Ovary (tissue), 9 donors: ENCODE data around the gene TOP3A. TPM values are rescaled to one million over a fixed set of nuclear protein-coding genes. Genes with fewer than 3 reads are reported as not detected.
"Not testable (repeated sequence)": the region's sequence is repeated elsewhere in the genome, so short reads cannot be mapped to it uniquely, and the experiment has no call there.

Source experiments
- DNase-seq, 5 donors: peaks; one replicate each; pipeline ENCODE4 v3.0.0-alpha.2; 2019 to 2020
- H3K27ac ChIP-seq, 2 donors: fragments of 200-600 bp; one replicate each; pipeline versions ENCODE4 v1.5.1 to v1.8.0; 2019 to 2022
- H3K27me3 ChIP-seq: fragments of 200-600 bp; one replicate; pipeline ENCODE4 v1.8.0; 2022
- H3K36me3 ChIP-seq: fragments of 200-600 bp; sonication (generic); one replicate; pipeline ENCODE4 v1.5.1; 2019
- H3K4me1 ChIP-seq: one replicate; pipeline ENCODE4 v1.8.1; 2013; ENCODE audit warnings: mild to moderate bottlenecking, moderate library complexity; ENCODE audit not compliant: insufficient read depth
- H3K4me3 ChIP-seq: fragments of 200-600 bp; sonication (generic); one replicate; pipeline ENCODE4 v1.5.1; 2017
- H3K9me3 ChIP-seq, 2 donors: fragments of 200-600 bp in 1 of 2; sonication (generic) in 1 of 2; one replicate each; pipeline versions ENCODE4 v1.5.1 to v1.8.1; 2013 to 2019; ENCODE audit warnings: mild to moderate bottlenecking in 1 of 2, moderate library complexity in 1 of 2
- CTCF ChIP-seq, 3 donors: fragments of 450-650 bp in 2 of 3; fragments of 200-600 bp in 1 of 3; IDR thresholded peaks; one replicate each; pipeline versions ENCODE4 v1.5.1 to v1.8.0; 2016 to 2022; ENCODE audit warnings: antibody characterized with exemption in 3 of 3, mild to moderate bottlenecking in 1 of 3
- EP300 ChIP-seq: sonication (generic); formaldehyde crosslinking; IDR thresholded peaks from one replicate; pipeline ENCODE4 v1.6.1; 2017; ENCODE audit warnings: antibody characterized with exemption
- POLR2A ChIP-seq: fragments of 450-650 bp; IDR thresholded peaks from one replicate; pipeline ENCODE4 v1.6.1; 2017; ENCODE audit warnings: antibody characterized with exemption, mild to moderate bottlenecking, moderate library complexity
- WGBS, 3 donors: extraction: QIAGEN DNeasy Blood & Tissue Kit in 1 of 3; methylation state at CpG; one replicate each; pipeline versions ENCODE4 v1.1.5 to v1.1.7; 2013 to 2017; 5-methylcytosine and 5-hydroxymethylcytosine counted together
- intact Hi-C, 4 donors: fragments of 100-400 bp; cut with DNase I; formaldehyde crosslinking; loops; one replicate each; pipeline versions ENCODE4 v1.11.0 to v1.15.1; 2022 to 2023
- polyA plus RNA-seq, 2 donors: library from polyadenylated mRNA; stranded (reverse); fragments of 200-250 nt in 1 of 2; fragments of 350-450 nt in 1 of 2; fragmentation: Illumina TruSeq in 1 of 2; extraction: RNeasy Lipid Tissue Mini Kit (QIAGEN cat#74804) in 1 of 2; gene quantifications; one replicate each; pipeline ENCODE4 v1.2.3, GENCODE V29; 2013 to 2014
- total RNA-seq, 7 donors: library from RNA; depleted of rRNA in 2 of 7; stranded (reverse); fragments of >200 nt in 2 of 7; fragmentation: NEBNext Ultra II Directional in 3 of 7; extraction: Animal tissue kit (Norgen Biotek cat#: 25700) in 3 of 7; gene quantifications; one replicate each; pipeline versions ENCODE4 v1.1.0 to v1.2.4, GENCODE V29; 2016 to 2023
- donor health status: DM: no; HTN: no; CAD: no; lungs with moderate emphysema.
- donor health status: DM: no; HTN: no; CAD: no.
- donor health status: Bipolar disorder and iron deficiency.
- donor health status: DM: yes; HTN: yes; CAD: no.
- donor health status: DM: no; HTN: no; CAD: no.
- donor health status: DM: yes; HTN: yes; CAD: no.

TOP3A gene
- total and polyA plus RNA-seq, 9 donors = 12.6 to 35.7 (median 21.3) TPM

GRCh38 chr17:18315562-18315922 is 748 bp upstream of the TOP3A start:
- peak overlapping the region; percentile 65 for H3K4me3 ChIP-seq
- DNase-seq = peak in 1 of 5 donors; percentile 25
- WGBS, 3 donors = 4 to 10% (median 9%) methylated on average over 18 of the region's 18 CpGs
- intact Hi-C loops = no loop called here
- H3K27me3 ChIP-seq = no peaks in the 10 kb centered on the region
- H3K4me1 ChIP-seq = peaks cover 20% of the 10 kb centered on the region
- no peaks in the 10 kb centered on the region for H3K9me3 ChIP-seq
- H3K27ac ChIP-seq = peak overlapping the region; percentile 54 to 73
- TF ChIP-seq EP300 (no peak), CTCF (IDR thresholded peaks at IDR 0.05) (no peak), POLR2A (no peak)
- no peaks in the 10 kb centered on the region for H3K36me3 ChIP-seq

GRCh38 chr17:18314059-18314730 is 599 bp downstream of the TOP3A start:
- H3K9me3 ChIP-seq = no peaks in the 10 kb centered on the region
- H3K4me3 ChIP-seq = peak overlapping the region; percentile 65
- H3K27me3 ChIP-seq = no peaks in the 10 kb centered on the region
- TF ChIP-seq POLR2A (no peak), EP300 (no peak), CTCF (IDR thresholded peaks at IDR 0.05) (no peak)
- peaks cover 20% of the 10 kb centered on the region for H3K4me1 ChIP-seq
- H3K36me3 ChIP-seq = no peaks in the 10 kb centered on the region
- peak overlapping the region in 1 of 2 donors; percentile 54 for H3K27ac ChIP-seq
- intact Hi-C loops = no loop called here
- WGBS, 3 donors = 0 to 1% (median 0%) methylated on average over 38 to 39 of the region's 39 CpGs
- DNase-seq = peak in 2 of 5 donors; percentile 27 to 35

- intact Hi-C loops = no loop called here
- Histone ChIP-seq H3K36me3 (no peaks in the 10 kb centered on the region), H3K4me1 (peaks cover 7% of the 10 kb centered on the region), H3K4me3 (no peak overlapping the region), H3K9me3 (no peaks in the 10 kb centered on the region), H3K27ac (no peak overlapping the region), H3K27me3 (no peaks in the 10 kb centered on the region)
- DNase-seq = no peak
- WGBS, 3 donors = 93 to 95% (median 94%) methylated on average over 4 of the region's 4 CpGs
- TF ChIP-seq EP300 = no peak
- no peak for TF ChIP-seq CTCF (IDR thresholded peaks at IDR 0.05)
- TF ChIP-seq POLR2A = no peak
These were observed 5.6 kb downstream of the TOP3A start for GRCh38 chr17:18309202-18309601.

- H3K27me3 ChIP-seq, intact Hi-C loops, H3K9me3 ChIP-seq, H3K27ac ChIP-seq, H3K4me1 ChIP-seq, H3K36me3 ChIP-seq, H3K4me3 ChIP-seq, DNase-seq: not testable (repeated sequence)
- 63 to 67% (median 65%) methylated on average over 13 of the region's 13 CpGs for WGBS, 3 donors
These were observed 11.6 kb downstream of the TOP3A start for GRCh38 chr17:18303206-18303605.

GRCh38 chr17:18300725-18301480 is 13.9 kb downstream of the TOP3A start:
- no peak overlapping the region for H3K27ac ChIP-seq
- 86 to 90% (median 87%) methylated on average over 8 of the region's 8 CpGs for WGBS, 3 donors
- DNase-seq = no peak
- H3K9me3 ChIP-seq = no peaks in the 10 kb centered on the region
- no peaks in the 10 kb centered on the region for H3K36me3 ChIP-seq
- intact Hi-C loops = no loop called here
- H3K27me3 ChIP-seq = no peaks in the 10 kb centered on the region
- no peak overlapping the region for H3K4me3 ChIP-seq
- H3K4me1 ChIP-seq = no peaks in the 10 kb centered on the region
- TF ChIP-seq EP300 (no peak), POLR2A (no peak), CTCF (IDR thresholded peaks at IDR 0.05) (no peak)

GRCh38 chr17:18298061-18298460 is 16.7 kb downstream of the TOP3A start:
- not testable (repeated sequence) for DNase-seq

More at GRCh38 chr17:18298061-18298460, 16.7 kb downstream of the TOP3A start:
- intact Hi-C loops, H3K36me3 ChIP-seq, H3K4me1 ChIP-seq, H3K4me3 ChIP-seq, H3K9me3 ChIP-seq, H3K27me3 ChIP-seq, H3K27ac ChIP-seq: not testable (repeated sequence)
- 91 to 100% methylated on average over 1 to 27 of the region's 30 CpGs; no CpG with 5 or more reads in 1 of the 3 donors for WGBS, 3 donors
